HG03039 (cell line): Measurements from ENCODE around the gene SOX13.

Source experiments
- ATAC-seq: cut with Tn5 transposase; IDR thresholded peaks from one replicate; pipeline ENCODE4 v1.9.1; 2021; ENCODE audit warnings: mild to moderate bottlenecking, moderate library complexity; ENCODE audit not compliant: unreplicated experiment

The SOX13 gene

GRCh38 chr1:204150702-204151551 is 78.0 kb downstream of the SOX13 start:
- no peak for ATAC-seq

- no peak for ATAC-seq
Measured at GRCh38 chr1:204151552-204152309, 78.8 kb downstream of the SOX13 start, which contains the start of gene ETNK2. Gene ETNK2, minus strand, starts transcription at chr1:204152044. Its CDS starts 192 bp downstream, at chr1:204151852.

- no peak for ATAC-seq
Measured at GRCh38 chr1:204152310-204153044, 79.6 kb downstream of the SOX13 start.

GRCh38 chr1:204153667-204154066 is 80.8 kb downstream of the SOX13 start:
- no peak for ATAC-seq

- no peak for ATAC-seq
Measured at GRCh38 chr1:204154568-204155255, 81.8 kb downstream of the SOX13 start.

- no peak for ATAC-seq
Measured at GRCh38 chr1:204155881-204156280, 83.0 kb downstream of the SOX13 start.

- no peak for ATAC-seq
Measured at GRCh38 chr1:204157962-204158361, 85.0 kb downstream of the SOX13 start.

GRCh38 chr1:204161609-204162493 is 88.9 kb downstream of the SOX13 start:
- no peak for ATAC-seq

GRCh38 chr1:204162494-204163074 is 89.7 kb downstream of the SOX13 start:
- no peak for ATAC-seq

GRCh38 chr1:204166219-204166618 is 93.3 kb downstream of the SOX13 start, which contains the start of gene REN:
Gene REN, minus strand, starts transcription at chr1:204166337. Its CDS starts 44 bp downstream, at chr1:204166293.
- ATAC-seq = no peak

- ATAC-seq = no peak
Measured at GRCh38 chr1:204167730-204168129, 94.8 kb downstream of the SOX13 start.

- ATAC-seq = no peak
Measured at GRCh38 chr1:204169858-204170257, 96.9 kb downstream of the SOX13 start.

GRCh38 chr1:204170494-204171155 is 97.7 kb downstream of the SOX13 start:
- no peak for ATAC-seq

- ATAC-seq = no peak
Measured at GRCh38 chr1:204171751-204172178, 98.8 kb downstream of the SOX13 start.

- ATAC-seq = no peak
Measured at GRCh38 chr1:204172404-204173029, 99.6 kb downstream of the SOX13 start.

- no peak for ATAC-seq
Measured at GRCh38 chr1:204174958-204175357, 102.0 kb downstream of the SOX13 start.

- ATAC-seq = no peak
Measured at GRCh38 chr1:204176049-204176448, 103.1 kb downstream of the SOX13 start.

- no peak for ATAC-seq
Measured at GRCh38 chr1:204177133-204177532, 104.2 kb downstream of the SOX13 start.
